Measurements from ENCODE around the gene ZCCHC24.

The ZCCHC24 gene

GRCh38 chr10:79394664-79395063 lies 50.8 kb downstream of the ZCCHC24 start:
- DNase-seq: no peak

GRCh38 chr10:79393924-79394610 lies 51.4 kb downstream of the ZCCHC24 start:
- no peak for DNase-seq

GRCh38 chr10:79393221-79393923 lies 52.1 kb downstream of the ZCCHC24 start:
- no peak for DNase-seq

- no peak for DNase-seq
Measured at GRCh38 chr10:79392506-79393176, 52.8 kb downstream of the ZCCHC24 start.

GRCh38 chr10:79392020-79392398 lies 53.4 kb downstream of the ZCCHC24 start:
- no peak for DNase-seq

- DNase-seq: no peak
Measured at GRCh38 chr10:79391231-79392019, 54.0 kb downstream of the ZCCHC24 start.

- DNase-seq: no peak
Measured at GRCh38 chr10:79390551-79391229, 54.7 kb downstream of the ZCCHC24 start.

GRCh38 chr10:79390057-79390456 lies 55.4 kb downstream of the ZCCHC24 start:
- no peak for DNase-seq

GRCh38 chr10:79387974-79388850 lies 57.2 kb downstream of the ZCCHC24 start:
- DNase-seq: no peak

- DNase-seq: no peak
Measured at GRCh38 chr10:79387466-79387973, 57.9 kb downstream of the ZCCHC24 start.

GRCh38 chr10:79386637-79387465 lies 58.6 kb downstream of the ZCCHC24 start:
- DNase-seq: no peak

GRCh38 chr10:79385804-79386531 lies 59.5 kb downstream of the ZCCHC24 start:
- no peak for DNase-seq

- DNase-seq: no peak
Measured at GRCh38 chr10:79385392-79385795, 60.0 kb downstream of the ZCCHC24 start.

GRCh38 chr10:79384773-79385391 lies 60.5 kb downstream of the ZCCHC24 start:
- DNase-seq: no peak

GRCh38 chr10:79383974-79384606 lies 61.3 kb downstream of the ZCCHC24 start:
- no peak for DNase-seq

- DNase-seq: no peak
Measured at GRCh38 chr10:79382491-79382941, 62.9 kb downstream of the ZCCHC24 start.

GRCh38 chr10:79381804-79382221 lies 63.6 kb downstream of the ZCCHC24 start:
- no peak for DNase-seq

- DNase-seq: no peak
Measured at GRCh38 chr10:79380946-79381721, 64.3 kb downstream of the ZCCHC24 start.
